ENCODE measurements around the gene UBE3C. TPM values are rescaled to one million over a fixed set of nuclear protein-coding genes. Genes with fewer than 3 reads are reported as not detected.
"Not testable (repeated sequence)": the region's sequence is repeated elsewhere in the genome, so short reads cannot be mapped to it uniquely, and the experiment has no call there.

Gene UBE3C
- total RNA-seq, 1 donor from 2014 or later: 54.2 TPM

- TF ChIP-seq, protein P1, sequence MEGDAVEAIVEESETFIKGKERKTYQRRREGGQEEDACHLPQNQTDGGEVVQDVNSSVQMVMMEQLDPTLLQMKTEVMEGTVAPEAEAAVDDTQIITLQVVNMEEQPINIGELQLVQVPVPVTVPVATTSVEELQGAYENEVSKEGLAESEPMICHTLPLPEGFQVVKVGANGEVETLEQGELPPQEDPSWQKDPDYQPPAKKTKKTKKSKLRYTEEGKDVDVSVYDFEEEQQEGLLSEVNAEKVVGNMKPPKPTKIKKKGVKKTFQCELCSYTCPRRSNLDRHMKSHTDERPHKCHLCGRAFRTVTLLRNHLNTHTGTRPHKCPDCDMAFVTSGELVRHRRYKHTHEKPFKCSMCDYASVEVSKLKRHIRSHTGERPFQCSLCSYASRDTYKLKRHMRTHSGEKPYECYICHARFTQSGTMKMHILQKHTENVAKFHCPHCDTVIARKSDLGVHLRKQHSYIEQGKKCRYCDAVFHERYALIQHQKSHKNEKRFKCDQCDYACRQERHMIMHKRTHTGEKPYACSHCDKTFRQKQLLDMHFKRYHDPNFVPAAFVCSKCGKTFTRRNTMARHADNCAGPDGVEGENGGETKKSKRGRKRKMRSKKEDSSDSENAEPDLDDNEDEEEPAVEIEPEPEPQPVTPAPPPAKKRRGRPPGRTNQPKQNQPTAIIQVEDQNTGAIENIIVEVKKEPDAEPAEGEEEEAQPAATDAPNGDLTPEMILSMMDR (IDR thresholded peaks at IDR 0.05; ENCODE audit: unreplicated experiment): no peak
- H3K36me3 Mint-ChIP-seq (ENCODE audit: low read depth, unreplicated experiment): peaks cover 14% of the 10 kb centered on the region
- H3K27ac Mint-ChIP-seq (ENCODE audit: unreplicated experiment): peak overlapping the region; percentile 75
- no peak overlapping the region for H3K4me3 Mint-ChIP-seq (ENCODE audit: unreplicated experiment)
- DNase-seq (ENCODE audit: low spot score): no peak
- H3K4me1 Mint-ChIP-seq (ENCODE audit: unreplicated experiment): peaks cover 12% of the 10 kb centered on the region
- no peaks in the 10 kb centered on the region for H3K9me3 Mint-ChIP-seq (ENCODE audit: unreplicated experiment)
- peaks cover 19% of the 10 kb centered on the region for H3K27me3 Mint-ChIP-seq (ENCODE audit: unreplicated experiment)
Observed at GRCh38 chr7:157274991-157275427, 136.3 kb downstream of the UBE3C start.

- peaks cover 19% of the 10 kb centered on the region for H3K27me3 Mint-ChIP-seq (ENCODE audit: unreplicated experiment)
- no peak overlapping the region for H3K4me3 Mint-ChIP-seq (ENCODE audit: unreplicated experiment)
- H3K4me1 Mint-ChIP-seq (ENCODE audit: unreplicated experiment): peaks cover 12% of the 10 kb centered on the region
- peaks cover 6% of the 10 kb centered on the region for H3K36me3 Mint-ChIP-seq (ENCODE audit: low read depth, unreplicated experiment)
- TF ChIP-seq, protein P1 (IDR thresholded peaks at IDR 0.05; ENCODE audit: unreplicated experiment): no peak
- H3K9me3 Mint-ChIP-seq (ENCODE audit: unreplicated experiment): no peaks in the 10 kb centered on the region
- H3K27ac Mint-ChIP-seq (ENCODE audit: unreplicated experiment): peak overlapping the region; percentile 83
- DNase-seq (ENCODE audit: low spot score): no peak
Observed at GRCh38 chr7:157276091-157276561, 137.4 kb downstream of the UBE3C start.

GRCh38 chr7:157276731-157277562, 138.2 kb downstream of the UBE3C start:
- peaks cover 12% of the 10 kb centered on the region for H3K4me1 Mint-ChIP-seq (ENCODE audit: unreplicated experiment)
- H3K9me3 Mint-ChIP-seq (ENCODE audit: unreplicated experiment): no peaks in the 10 kb centered on the region
- no peak for DNase-seq (ENCODE audit: low spot score)
- TF ChIP-seq, protein P1 (IDR thresholded peaks at IDR 0.05; ENCODE audit: unreplicated experiment): no peak
- peaks cover 16% of the 10 kb centered on the region for H3K27me3 Mint-ChIP-seq (ENCODE audit: unreplicated experiment)
- H3K4me3 Mint-ChIP-seq (ENCODE audit: unreplicated experiment): no peak overlapping the region
- H3K27ac Mint-ChIP-seq (ENCODE audit: unreplicated experiment): peak overlapping the region; percentile 83
- peaks cover 6% of the 10 kb centered on the region for H3K36me3 Mint-ChIP-seq (ENCODE audit: low read depth, unreplicated experiment)

DNA sequence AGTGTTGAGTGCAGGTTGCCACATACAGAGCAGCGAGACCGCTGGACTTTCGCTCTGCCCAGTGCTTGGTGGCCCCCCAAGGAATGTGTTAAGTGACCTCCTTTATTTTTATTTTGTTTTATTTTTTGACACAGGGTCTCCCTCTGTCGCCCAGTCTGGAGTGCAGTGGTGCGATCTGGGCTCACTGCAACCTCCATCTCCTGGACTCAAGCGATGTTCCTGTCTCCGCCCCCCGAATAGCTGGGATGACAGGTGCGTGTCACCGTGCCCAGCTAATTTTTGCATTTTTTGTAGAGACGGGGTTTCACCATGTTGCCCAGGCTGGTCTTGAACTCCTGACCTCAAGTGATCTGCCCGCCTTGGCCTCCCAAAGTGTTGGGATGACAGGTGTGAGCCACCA, 138.8 kb downstream of the UBE3C start:
- Mint-ChIP-seq H3K4me1 (ENCODE audit: unreplicated experiment) (peaks cover 12% of the 10 kb centered on the region), H3K27ac (ENCODE audit: unreplicated experiment) (peak overlapping the region; percentile 59), H3K27me3 (ENCODE audit: unreplicated experiment) (peaks cover 16% of the 10 kb centered on the region)
- not testable (repeated sequence) for H3K9me3 Mint-ChIP-seq (ENCODE audit: unreplicated experiment); H3K36me3 Mint-ChIP-seq (ENCODE audit: low read depth, unreplicated experiment); DNase-seq (ENCODE audit: low spot score); H3K4me3 Mint-ChIP-seq (ENCODE audit: unreplicated experiment)

DNA sequence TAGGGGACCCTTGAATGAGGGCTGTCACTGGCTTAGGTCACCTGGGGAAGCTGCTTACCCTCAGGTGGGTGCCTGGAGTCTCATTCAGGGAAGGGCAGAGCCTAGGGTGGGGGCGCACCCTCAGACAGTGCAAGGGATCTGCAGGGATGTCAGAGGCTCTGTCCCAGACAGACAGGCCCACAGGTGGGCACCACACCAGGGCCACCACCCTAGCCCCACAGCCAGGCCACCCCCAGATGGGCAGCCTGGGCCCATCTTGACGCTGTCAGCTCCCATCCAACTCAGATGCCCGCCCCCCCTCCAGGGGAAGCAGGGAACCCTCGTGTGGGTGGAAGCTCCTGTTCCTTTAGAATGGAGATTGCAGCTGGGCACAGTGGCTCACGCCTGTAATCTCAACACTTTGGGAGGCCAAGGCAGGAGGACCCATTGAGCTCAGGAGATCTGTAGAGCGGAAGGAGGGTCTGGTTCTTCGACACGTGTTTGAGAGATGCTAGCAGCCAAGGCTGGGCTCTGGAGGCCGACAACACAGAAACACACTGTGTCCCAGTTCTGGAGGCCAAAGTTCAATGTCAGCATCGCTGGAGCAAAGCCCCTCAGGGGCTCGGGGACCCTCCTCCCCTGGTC, 139.6 kb downstream of the UBE3C start:
- peaks cover 13% of the 10 kb centered on the region for H3K27me3 Mint-ChIP-seq (ENCODE audit: unreplicated experiment)
- TF ChIP-seq, protein P1 (IDR thresholded peaks at IDR 0.05; ENCODE audit: unreplicated experiment): no peak
- H3K27ac Mint-ChIP-seq (ENCODE audit: unreplicated experiment): no peak overlapping the region
- H3K9me3 Mint-ChIP-seq (ENCODE audit: unreplicated experiment): no peaks in the 10 kb centered on the region
- H3K36me3 Mint-ChIP-seq (ENCODE audit: low read depth, unreplicated experiment): no peaks in the 10 kb centered on the region
- H3K4me1 Mint-ChIP-seq (ENCODE audit: unreplicated experiment): peaks cover 9% of the 10 kb centered on the region
- DNase-seq (ENCODE audit: low spot score): no peak
- no peak overlapping the region for H3K4me3 Mint-ChIP-seq (ENCODE audit: unreplicated experiment)
